B cell (primary cell): ENCODE results near the gene CNOT6.

Experiments
- CTCF ChIP-seq: fragments of 200-600 bp; IDR thresholded peaks from one replicate; pipeline ENCODE4 v1.8.0; 2022; ENCODE audit warnings: antibody characterized with exemption, mild to moderate bottlenecking
- EZH2 ChIP-seq: IDR thresholded peaks from 2 replicates; pipeline ENCODE4 v1.6.1; 2012; ENCODE audit warnings: borderline replicate concordance, low read depth, mild to moderate bottlenecking, moderate library complexity, low read length; ENCODE audit not compliant: insufficient read depth, poor library complexity, severe bottlenecking

GRCh38 chr5:180487556-180487955 is 6.6 kb upstream of the CNOT6 start:
- TF ChIP-seq CTCF (no peak), EZH2 (no peak)
